ENCODE measurements around the gene YIF1A.
"Not testable (repeated sequence)": the region's sequence is repeated elsewhere in the genome, so short reads cannot be mapped to it uniquely, and the experiment has no call there.

The YIF1A gene

GRCh38 chr11:66325263-66325671 lies 36.3 kb upstream of the YIF1A start:
- no peak for DNase-seq

- no peak for DNase-seq
Measured at GRCh38 chr11:66324664-66325063, 35.7 kb upstream of the YIF1A start.

- no peak for DNase-seq
Measured at GRCh38 chr11:66323684-66324083, 34.7 kb upstream of the YIF1A start.

GRCh38 chr11:66322732-66323427 lies 33.9 kb upstream of the YIF1A start:
- no peak for DNase-seq

- DNase-seq: no peak
Measured at GRCh38 chr11:66321606-66322005, 32.7 kb upstream of the YIF1A start.

GRCh38 chr11:66320748-66321147 lies 31.8 kb upstream of the YIF1A start:
- not testable (repeated sequence) for DNase-seq

GRCh38 chr11:66320289-66320688 lies 31.3 kb upstream of the YIF1A start:
- not testable (repeated sequence) for DNase-seq

- no peak for DNase-seq
Measured at GRCh38 chr11:66318600-66318970, 29.6 kb upstream of the YIF1A start.

- DNase-seq: no peak
Measured at GRCh38 chr11:66317723-66318599, 29.0 kb upstream of the YIF1A start.

- no peak for DNase-seq
Measured at GRCh38 chr11:66317322-66317722, 28.4 kb upstream of the YIF1A start.

- no peak for DNase-seq
Measured at GRCh38 chr11:66316849-66317251, 27.9 kb upstream of the YIF1A start, which contains the start of gene CD248. TSS of gene CD248 (minus strand) at chr11:66317044. CDS start at chr11:66317027, 17 bp downstream.

GRCh38 chr11:66315921-66316811 lies 27.2 kb upstream of the YIF1A start:
- no peak for DNase-seq

- DNase-seq: no peak
Measured at GRCh38 chr11:66315498-66315885, 26.5 kb upstream of the YIF1A start.

- DNase-seq: no peak
Measured at GRCh38 chr11:66314561-66315497, 25.9 kb upstream of the YIF1A start.

- DNase-seq: no peak
Measured at GRCh38 chr11:66314186-66314501, 25.2 kb upstream of the YIF1A start.

GRCh38 chr11:66313321-66314185 lies 24.6 kb upstream of the YIF1A start:
- no peak for DNase-seq

- DNase-seq: no peak
Measured at GRCh38 chr11:66312549-66313320, 23.8 kb upstream of the YIF1A start.

GRCh38 chr11:66311965-66312548 lies 23.1 kb upstream of the YIF1A start:
- DNase-seq: no peak

- DNase-seq: no peak
Measured at GRCh38 chr11:66311470-66311964, 22.6 kb upstream of the YIF1A start.

Measured in cortex of kidney (tissue), 1 donor.